DOHH2 (cell line): ENCODE measurements around the gene PGF.

Source experiments
- H3F3A ChIP-seq: fragments of 200-600 bp; sonication (generic), shearing (Covaris generic); 2 replicates; pipeline ENCODE4 v1.6.0; 2016; ENCODE audit warnings: antibody characterized with exemption, mild to moderate bottlenecking; ENCODE audit not compliant: control insufficient read depth, insufficient read depth
- H3K27ac ChIP-seq: fragments of 200-600 bp; sonication (generic); 2 replicates; pipeline ENCODE4 v1.5.1; 2014; ENCODE audit warnings: low read depth, mild to moderate bottlenecking, low read length, moderate library complexity
- H3K27me3 ChIP-seq: fragments of 200-600 bp; sonication (generic); 2 replicates; pipeline ENCODE4 v1.6.1; 2014; ENCODE audit warnings: mild to moderate bottlenecking, low read length, mixed read lengths; ENCODE audit not compliant: control insufficient read depth
- H3K36me3 ChIP-seq: fragments of 200-600 bp; sonication (generic); 2 replicates; pipeline ENCODE4 v1.6.1; 2014; ENCODE audit warnings: mild to moderate bottlenecking, low read length, moderate library complexity, mixed read lengths; ENCODE audit not compliant: control insufficient read depth
- H3K4me1 ChIP-seq: fragments of 200-600 bp; sonication (generic); 2 replicates; pipeline ENCODE4 v1.6.1; 2014; ENCODE audit warnings: mild to moderate bottlenecking, low read length, mixed read lengths; ENCODE audit not compliant: control insufficient read depth
- H3K4me2 ChIP-seq: fragments of 200-600 bp; sonication (generic); 2 replicates; pipeline ENCODE4 v1.6.0; 2014; ENCODE audit warnings: mild to moderate bottlenecking, low read length, moderate library complexity
- H3K4me3 ChIP-seq: fragments of 200-600 bp; sonication (generic); 2 replicates; pipeline ENCODE4 v1.5.1; 2014; ENCODE audit warnings: mild to moderate bottlenecking, low read length, mixed read lengths
- H3K79me2 ChIP-seq: fragments of 200-600 bp; sonication (generic); 2 replicates; pipeline ENCODE4 v1.6.1; 2014; ENCODE audit warnings: mild to moderate bottlenecking, low read length, mixed read lengths; ENCODE audit not compliant: control insufficient read depth
- H3K9me2 ChIP-seq: fragments of 200-600 bp; sonication (generic); replicated peaks from 2 replicates; pipeline ENCODE4 v1.6.1; 2014; ENCODE audit warnings: mild to moderate bottlenecking, low read length, mixed read lengths; ENCODE audit not compliant: control insufficient read depth
- H3K9me3 ChIP-seq: fragments of 200-600 bp; sonication (generic); 2 replicates; pipeline ENCODE4 v1.6.1; 2014; ENCODE audit warnings: antibody characterized with exemption, low read length, mixed read lengths; ENCODE audit not compliant: control insufficient read depth, insufficient read depth
- H4K20me1 ChIP-seq: fragments of 200-600 bp; sonication (generic); 2 replicates; pipeline ENCODE4 v1.6.0; 2014; ENCODE audit warnings: low read depth, mild to moderate bottlenecking, antibody characterized with exemption, low read length, moderate library complexity; ENCODE audit not compliant: control insufficient read depth, insufficient read depth
- EZH2phosphoT487 ChIP-seq: fragments of 200-600 bp; sonication (generic); IDR thresholded peaks from 2 replicates; pipeline ENCODE4 v1.6.1; 2017; ENCODE audit warnings: borderline replicate concordance, mild to moderate bottlenecking, antibody characterized with exemption, low read length, moderate library complexity, mixed read lengths
- TF ChIP-seq, protein P1 (sequence below): fragments of 200-600 bp; sonication (generic); IDR thresholded peaks from one replicate; pipeline ENCODE4 v1.5.1; 2014; ENCODE audit warnings: antibody characterized with exemption, mild to moderate bottlenecking, low read depth, low read length; ENCODE audit not compliant: poor library complexity, severe bottlenecking

Gene PGF

DNA sequence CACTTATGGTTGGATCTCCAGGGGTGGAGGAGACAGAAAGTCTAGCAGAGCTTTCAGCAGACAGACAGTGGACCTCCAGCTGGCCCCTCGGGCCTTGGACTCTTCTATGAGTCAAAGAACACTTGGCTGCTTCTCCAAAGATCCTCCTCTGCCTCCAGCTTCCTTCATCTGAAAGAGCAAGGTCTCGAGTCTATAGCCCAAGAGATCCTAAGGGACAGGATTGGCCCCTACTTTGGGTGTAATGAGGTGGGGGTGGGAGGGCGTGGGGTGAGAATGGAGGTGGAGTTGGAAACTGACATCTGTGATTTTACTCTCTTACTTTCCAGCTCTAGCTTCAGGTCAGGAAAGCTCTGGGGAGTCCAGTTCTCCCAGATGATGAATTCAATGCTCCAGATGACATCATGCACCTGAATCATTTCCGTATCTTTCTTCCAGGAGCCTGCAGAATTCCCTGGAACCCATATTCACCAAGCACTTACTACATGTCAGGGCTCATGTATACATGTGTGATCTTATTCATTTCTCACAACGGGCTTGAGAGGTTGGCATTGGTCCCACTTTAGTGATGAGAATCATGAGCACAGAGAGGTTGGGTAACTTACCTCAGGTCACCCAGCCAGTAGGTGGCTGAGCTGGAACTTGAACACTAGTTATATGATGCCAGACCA lies 10.2 kb upstream of the PGF start:
- no peak for TF ChIP-seq EZH2phosphoT487
- TF ChIP-seq, protein P1, sequence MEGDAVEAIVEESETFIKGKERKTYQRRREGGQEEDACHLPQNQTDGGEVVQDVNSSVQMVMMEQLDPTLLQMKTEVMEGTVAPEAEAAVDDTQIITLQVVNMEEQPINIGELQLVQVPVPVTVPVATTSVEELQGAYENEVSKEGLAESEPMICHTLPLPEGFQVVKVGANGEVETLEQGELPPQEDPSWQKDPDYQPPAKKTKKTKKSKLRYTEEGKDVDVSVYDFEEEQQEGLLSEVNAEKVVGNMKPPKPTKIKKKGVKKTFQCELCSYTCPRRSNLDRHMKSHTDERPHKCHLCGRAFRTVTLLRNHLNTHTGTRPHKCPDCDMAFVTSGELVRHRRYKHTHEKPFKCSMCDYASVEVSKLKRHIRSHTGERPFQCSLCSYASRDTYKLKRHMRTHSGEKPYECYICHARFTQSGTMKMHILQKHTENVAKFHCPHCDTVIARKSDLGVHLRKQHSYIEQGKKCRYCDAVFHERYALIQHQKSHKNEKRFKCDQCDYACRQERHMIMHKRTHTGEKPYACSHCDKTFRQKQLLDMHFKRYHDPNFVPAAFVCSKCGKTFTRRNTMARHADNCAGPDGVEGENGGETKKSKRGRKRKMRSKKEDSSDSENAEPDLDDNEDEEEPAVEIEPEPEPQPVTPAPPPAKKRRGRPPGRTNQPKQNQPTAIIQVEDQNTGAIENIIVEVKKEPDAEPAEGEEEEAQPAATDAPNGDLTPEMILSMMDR, result no peak

DNA sequence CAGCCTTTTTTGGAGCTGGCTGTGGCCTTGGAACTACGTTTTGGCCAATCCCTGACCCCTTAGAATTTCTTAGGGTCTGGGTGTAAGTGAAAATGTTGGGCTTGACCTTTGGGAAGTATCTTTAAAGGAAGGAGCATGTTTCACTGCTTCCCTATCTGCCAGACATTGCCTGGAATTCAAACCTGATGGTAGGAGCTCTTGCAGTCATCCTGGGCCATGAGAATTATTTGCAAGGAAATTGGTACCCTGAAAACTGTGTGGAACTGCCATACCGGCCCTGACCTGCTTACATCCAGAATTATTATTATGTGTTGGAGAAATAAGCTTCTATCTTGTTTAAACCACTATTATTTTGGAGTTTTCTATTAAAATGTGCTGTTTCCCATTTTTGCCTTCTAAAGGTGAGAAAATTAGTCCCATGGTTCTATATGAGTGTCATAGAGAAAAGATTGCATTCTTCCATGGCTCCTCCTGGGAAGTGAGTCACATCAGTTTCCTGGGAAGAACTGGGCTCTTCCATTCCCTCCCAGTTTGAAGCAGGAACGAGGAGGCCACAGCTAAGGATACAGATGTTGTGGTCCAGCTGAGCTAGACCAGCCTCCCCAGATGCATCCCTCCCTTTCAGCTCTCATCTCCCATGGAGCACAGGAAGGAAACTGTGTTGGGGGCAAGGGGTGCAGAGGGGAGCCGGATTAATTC lies 9.5 kb upstream of the PGF start:
- Histone ChIP-seq H3K9me2 (no peaks in the 10 kb centered on the region), H3K4me2 (no peak overlapping the region), H3K27me3 (0 out of 2 replicates have a peak, but pooled peaks cover 5% of the 10 kb centered on the region), H3F3A (no peaks in the 10 kb centered on the region), H3K79me2 (no peaks in the 10 kb centered on the region), H3K27ac (no peak overlapping the region), H4K20me1 (no peaks in the 10 kb centered on the region), H3K36me3 (no peaks in the 10 kb centered on the region), H3K9me3 (no peaks in the 10 kb centered on the region), H3K4me3 (no peak overlapping the region), H3K4me1 (peaks cover 15% of the 10 kb centered on the region)
- TF ChIP-seq, protein P1, result no peak
- TF ChIP-seq EZH2phosphoT487, result no peak

More for the DNA sequence above, 10.2 kb upstream of the PGF start:
- H3K9me3 ChIP-seq, result no peaks in the 10 kb centered on the region
- H3K4me1 ChIP-seq, result peaks cover 15% of the 10 kb centered on the region
- H3K79me2 ChIP-seq, result no peaks in the 10 kb centered on the region
- H3F3A ChIP-seq, result no peaks in the 10 kb centered on the region
- no peaks in the 10 kb centered on the region for H4K20me1 ChIP-seq
- H3K36me3 ChIP-seq, result no peaks in the 10 kb centered on the region
- H3K27me3 ChIP-seq, result peaks cover 10% of the 10 kb centered on the region; the same call in 1 of the 2 replicates
- no peak overlapping the region for H3K4me3 ChIP-seq
- no peaks in the 10 kb centered on the region for H3K9me2 ChIP-seq
- no peak overlapping the region for H3K4me2 ChIP-seq
- no peak overlapping the region for H3K27ac ChIP-seq

DNA sequence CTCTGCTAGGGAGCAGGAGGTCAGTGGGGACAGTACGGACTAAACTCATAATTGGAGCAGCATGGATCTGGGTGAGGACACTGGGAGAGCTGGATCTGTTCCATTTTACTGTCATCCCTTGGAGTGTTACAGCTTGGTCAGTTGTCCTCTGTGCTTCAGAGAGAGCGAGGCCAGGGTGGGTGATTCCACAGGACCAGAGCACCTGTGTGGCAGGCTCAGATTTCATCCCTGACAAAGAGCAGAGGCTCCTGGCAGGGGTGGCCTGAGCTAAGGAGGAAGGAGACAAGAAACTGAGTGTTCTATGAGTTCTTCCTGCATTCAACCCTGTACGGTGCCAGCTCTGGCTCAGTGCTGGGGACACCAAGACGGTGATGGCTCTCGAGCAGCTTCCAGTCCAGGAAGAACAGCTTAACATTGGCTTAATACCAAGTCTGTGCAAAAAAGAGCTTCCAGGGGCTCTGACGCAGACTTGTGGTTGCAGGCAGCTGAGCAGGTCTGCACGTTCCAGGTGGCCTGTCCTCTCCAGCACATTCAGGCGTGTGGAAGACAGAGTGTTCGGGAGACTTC lies 8.4 kb upstream of the PGF start:
- no peaks in the 10 kb centered on the region for H3K79me2 ChIP-seq
- H3K27me3 ChIP-seq, result 0 out of 2 replicates have a peak, but pooled peaks cover 5% of the 10 kb centered on the region
- H3K4me3 ChIP-seq, result no peak overlapping the region
- H3F3A ChIP-seq, result no peaks in the 10 kb centered on the region
- no peaks in the 10 kb centered on the region for H3K36me3 ChIP-seq
- H3K4me1 ChIP-seq, result peaks cover 15% of the 10 kb centered on the region
- H3K27ac ChIP-seq, result no peak overlapping the region
- no peak overlapping the region for H3K4me2 ChIP-seq
- TF ChIP-seq, protein P1, result no peak
- no peak for TF ChIP-seq EZH2phosphoT487
- H3K9me2 ChIP-seq, result no peaks in the 10 kb centered on the region
- H4K20me1 ChIP-seq, result no peaks in the 10 kb centered on the region
- no peaks in the 10 kb centered on the region for H3K9me3 ChIP-seq
